Skeletal muscle cell (primary cell): ENCODE results near the gene C1QTNF1.
"Not testable (repeated sequence)": the region's sequence is repeated elsewhere in the genome, so short reads cannot be mapped to it uniquely, and the experiment has no call there.

Experiments used
- DNase-seq: peaks from one replicate; pipeline ENCODE4 v3.0.0-alpha.2; 2010; ENCODE audit warnings: low read depth
- H3K4me3 ChIP-seq: 2 replicates; pipeline ENCODE4 v1.5.1; 2011; ENCODE audit warnings: low read depth, mild to moderate bottlenecking, control low read depth, low read length, moderate library complexity

The C1QTNF1 gene

GRCh38 chr17:79072544-79072943 is 48.6 kb downstream of the C1QTNF1 start:
- no peak for DNase-seq
- no peak overlapping the region for H3K4me3 ChIP-seq

- no peak for DNase-seq
- H3K4me3 ChIP-seq, result no peak overlapping the region
Measured at GRCh38 chr17:79073016-79073705, 49.2 kb downstream of the C1QTNF1 start.

- no peak for DNase-seq
- no peak overlapping the region for H3K4me3 ChIP-seq
Measured at GRCh38 chr17:79073706-79074088, 49.7 kb downstream of the C1QTNF1 start.

GRCh38 chr17:79074121-79074648 is 50.2 kb downstream of the C1QTNF1 start:
- peak overlapping the region; percentile 71 for H3K4me3 ChIP-seq
- not testable (repeated sequence) for DNase-seq

- peak within 1 kb of the TSS; percentile 71 for H3K4me3 ChIP-seq
- DNase-seq, result peak; percentile 62
Measured at GRCh38 chr17:79074649-79075445, 50.9 kb downstream of the C1QTNF1 start, which contains the start of gene ENGASE. ENGASE (plus strand) TSS chr17:79074824; CDS start chr17:79074945, 121 bp downstream.

GRCh38 chr17:79075446-79075750 is 51.4 kb downstream of the C1QTNF1 start:
- no peak for DNase-seq

GRCh38 chr17:79075861-79076406 is 52.0 kb downstream of the C1QTNF1 start:
- H3K4me3 ChIP-seq, result peak overlapping the region; percentile 71
- no peak for DNase-seq

More at GRCh38 chr17:79075446-79075750, 51.4 kb downstream of the C1QTNF1 start:
- peak overlapping the region; percentile 71 for H3K4me3 ChIP-seq

GRCh38 chr17:79077587-79077986 is 53.6 kb downstream of the C1QTNF1 start:
- H3K4me3 ChIP-seq, result no peak overlapping the region
- no peak for DNase-seq

GRCh38 chr17:79078476-79079190 is 54.7 kb downstream of the C1QTNF1 start:
- no peak overlapping the region for H3K4me3 ChIP-seq
- DNase-seq, result no peak

- no peak for DNase-seq
- H3K4me3 ChIP-seq, result no peak overlapping the region
Measured at GRCh38 chr17:79079421-79080200, 55.6 kb downstream of the C1QTNF1 start.

GRCh38 chr17:79080349-79080748 is 56.4 kb downstream of the C1QTNF1 start:
- H3K4me3 ChIP-seq, result no peak overlapping the region
- DNase-seq, result no peak

GRCh38 chr17:79080761-79081290 is 56.9 kb downstream of the C1QTNF1 start:
- DNase-seq, result no peak
- H3K4me3 ChIP-seq, result no peak overlapping the region

GRCh38 chr17:79081571-79082276 is 57.8 kb downstream of the C1QTNF1 start:
- no peak overlapping the region for H3K4me3 ChIP-seq
- no peak for DNase-seq

GRCh38 chr17:79082311-79083190 is 58.6 kb downstream of the C1QTNF1 start:
- DNase-seq, result no peak
- H3K4me3 ChIP-seq, result no peak overlapping the region

- DNase-seq, result no peak
- no peak overlapping the region for H3K4me3 ChIP-seq
Measured at GRCh38 chr17:79083191-79083971, 59.4 kb downstream of the C1QTNF1 start.

GRCh38 chr17:79084291-79085153 is 60.6 kb downstream of the C1QTNF1 start:
- H3K4me3 ChIP-seq, result no peak overlapping the region
- DNase-seq, result no peak
